Suppressor macrophage treated with lipopolysaccharide for 1 hour (primary cell): Measurements from ENCODE around the gene TYSND1.
"Not testable (repeated sequence)": the region's sequence is repeated elsewhere in the genome, so short reads cannot be mapped to it uniquely, and the experiment has no call there.

Experiments
- DNase-seq, 3 donors: peaks; one replicate each; pipeline ENCODE4 v3.0.0-alpha.2; 2020 to 2022

The TYSND1 gene

DNA sequence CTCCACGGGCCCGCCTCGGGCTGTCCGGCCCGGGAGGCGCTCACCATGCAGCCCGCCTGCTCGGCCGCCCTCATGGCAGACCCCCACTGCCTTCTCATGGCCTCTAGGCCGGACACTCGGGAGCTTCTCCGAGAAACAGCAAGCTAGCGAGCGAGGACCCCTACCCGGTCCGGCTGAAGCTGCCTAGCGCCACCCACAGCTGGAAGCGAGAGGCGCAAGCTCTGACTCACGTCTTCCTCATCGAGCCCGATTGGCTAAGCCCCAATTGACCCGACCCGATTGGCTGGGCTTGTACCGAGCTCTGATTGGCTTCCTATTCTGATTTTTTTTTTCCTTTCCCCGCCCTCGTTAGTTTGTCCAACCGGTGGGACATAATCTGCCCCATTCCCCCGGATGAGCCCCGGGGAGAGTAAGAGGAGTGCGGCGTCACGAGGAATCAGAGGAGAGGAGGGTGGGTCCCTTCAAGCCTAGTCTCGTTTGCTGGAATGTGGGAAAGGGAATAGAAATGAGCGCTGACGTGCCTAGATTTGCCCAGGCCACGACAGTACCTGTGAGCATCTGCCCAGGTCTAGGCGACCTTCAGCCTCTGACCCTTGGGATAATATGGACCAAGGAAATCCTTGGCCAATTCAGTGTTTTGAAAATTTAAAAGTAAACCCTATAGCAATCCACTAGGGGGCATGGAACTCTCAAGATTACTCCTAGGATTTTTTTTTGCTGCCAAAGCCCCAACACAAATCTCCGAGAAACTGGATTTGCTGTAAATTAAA is at the start of gene TYSND1:
Gene TYSND1, minus strand, starts transcription at position 212 of the 770 bp plus-strand sequence. Its CDS starts 114 bp downstream, at position 98.
- peak; percentile 96 to 98 (median 97) for DNase-seq

DNA sequence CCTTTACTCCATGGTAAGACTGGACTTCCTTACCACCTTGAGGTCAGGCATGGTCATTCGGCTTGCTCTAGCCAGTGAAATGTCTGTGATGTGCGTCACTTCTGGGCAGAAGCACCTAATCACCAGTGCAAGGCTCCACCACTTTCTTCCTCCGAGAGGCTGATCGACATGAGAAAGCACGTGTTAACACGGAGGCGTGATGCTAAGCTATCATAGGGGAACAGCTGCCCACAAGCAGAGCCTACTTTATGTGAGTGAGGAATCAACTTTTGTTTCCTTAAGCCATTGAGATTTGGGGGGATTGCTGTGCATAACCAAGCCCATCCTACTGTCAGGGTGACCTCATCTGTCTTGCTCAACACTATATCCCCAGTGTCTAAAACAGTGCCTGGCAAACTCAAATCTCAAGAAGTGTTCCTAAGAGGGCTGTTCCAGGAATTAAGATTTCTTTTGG is 46.9 kb upstream of the TYSND1 start:
- peak in 1 of 3 donors; percentile 31 for DNase-seq

DNA sequence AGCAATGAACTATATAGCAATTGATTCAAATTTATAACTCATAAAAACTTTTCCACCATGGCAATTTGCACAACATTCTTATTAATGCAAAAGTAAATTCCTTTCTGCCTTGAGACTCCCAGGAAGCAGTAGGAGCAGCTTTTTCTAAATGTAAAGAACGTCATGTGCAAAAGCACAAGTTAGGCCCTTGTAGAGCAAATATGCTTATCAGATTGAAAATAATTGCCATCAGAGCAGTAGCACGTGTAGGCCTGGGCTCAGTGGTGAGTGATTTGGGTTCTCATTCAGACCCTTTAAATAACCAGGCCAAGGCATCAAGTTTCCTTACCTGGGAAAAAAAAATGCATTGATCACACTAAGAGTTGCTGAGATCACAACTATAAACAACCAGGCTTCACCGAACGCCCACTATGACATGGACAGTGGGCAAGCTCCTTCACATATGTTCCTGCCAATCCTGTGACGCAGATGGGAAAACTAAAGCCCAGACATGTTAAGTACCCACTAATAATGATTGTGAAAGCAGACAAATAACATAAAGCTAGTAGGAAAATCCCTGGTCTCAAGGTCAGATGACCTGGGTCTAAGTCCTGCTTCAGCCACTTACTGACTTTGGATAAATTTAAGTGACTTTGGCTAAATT is 45.9 kb upstream of the TYSND1 start:
- peak; percentile 43 to 54 (median 51) for DNase-seq

DNA sequence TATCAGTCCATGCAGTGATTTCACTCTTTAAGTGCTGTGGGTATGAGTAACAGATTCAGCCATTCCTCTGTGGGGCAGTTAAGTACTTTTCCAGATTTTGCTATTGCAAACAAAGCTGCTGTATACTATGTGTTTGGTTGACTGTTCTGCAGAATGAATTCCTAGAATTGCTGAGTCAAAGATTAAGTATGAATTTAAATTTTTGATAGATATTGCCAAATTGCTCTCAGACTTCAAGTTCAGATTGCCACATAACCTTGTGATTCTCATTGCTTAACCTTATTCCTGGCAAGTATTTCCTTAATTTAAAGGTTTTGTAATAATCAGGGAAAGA is 45.4 kb upstream of the TYSND1 start:
- peak; percentile 36 to 77 (median 67) for DNase-seq

DNA sequence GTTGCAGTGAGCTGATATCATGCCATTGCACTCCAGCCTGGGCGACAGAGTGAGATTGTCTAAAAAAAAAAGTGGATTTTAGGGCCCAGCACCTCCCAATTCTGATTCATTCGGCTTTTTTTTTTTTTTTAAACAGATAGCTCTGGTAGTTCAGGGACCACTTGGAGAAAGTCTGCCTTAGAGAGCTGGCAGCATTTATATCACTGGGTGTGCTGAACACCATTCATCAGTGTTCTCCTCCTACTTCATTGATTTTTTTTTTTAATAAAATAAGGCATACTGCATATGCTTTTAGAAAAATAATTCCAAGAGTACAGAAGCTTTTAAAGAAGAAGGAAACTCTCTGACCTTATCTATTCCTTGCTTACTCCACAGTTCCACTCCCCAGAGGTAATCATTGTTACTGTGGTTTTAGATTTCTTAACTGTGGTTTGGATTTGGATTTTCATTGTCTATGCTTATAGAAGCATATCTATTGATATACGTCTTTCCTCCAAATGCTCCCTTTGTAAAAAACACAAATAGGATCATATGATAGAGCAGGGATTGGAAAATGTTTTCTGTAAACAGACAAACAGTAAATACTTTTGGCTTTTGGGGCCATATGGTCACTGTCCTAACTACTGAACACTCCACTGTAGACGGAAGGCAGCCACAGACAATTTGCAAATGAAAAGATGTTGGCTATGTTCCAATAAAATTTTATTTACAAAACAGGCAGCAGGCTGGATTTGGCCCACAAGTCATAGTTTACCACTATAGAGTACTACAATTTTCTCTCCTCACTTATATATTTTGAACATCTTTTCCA is 44.9 kb upstream of the TYSND1 start:
- DNase-seq = no peak

- no peak for DNase-seq
These were observed 44.1 kb upstream of the TYSND1 start for GRCh38 chr10:70190581-70190980.

DNA sequence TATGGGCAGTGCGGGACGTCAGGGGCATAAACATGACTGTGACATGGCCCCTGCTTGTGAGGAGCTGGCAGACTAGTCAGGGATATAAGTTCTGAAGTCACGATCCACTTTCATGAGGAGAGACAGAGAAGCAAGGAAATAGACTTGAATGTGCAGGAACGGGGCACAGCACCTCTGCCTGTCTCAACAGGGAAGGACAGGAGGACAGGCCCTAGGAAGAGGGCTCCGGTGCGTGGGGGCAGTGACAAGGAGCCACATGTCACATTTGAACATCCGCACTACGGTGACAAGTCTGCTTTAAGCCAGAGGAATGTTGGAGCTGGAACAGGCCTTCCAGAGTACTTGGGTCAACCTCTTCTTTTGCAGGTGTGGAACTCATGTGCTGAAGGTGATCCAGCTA is 43.6 kb upstream of the TYSND1 start:
- DNase-seq = no peak

DNA sequence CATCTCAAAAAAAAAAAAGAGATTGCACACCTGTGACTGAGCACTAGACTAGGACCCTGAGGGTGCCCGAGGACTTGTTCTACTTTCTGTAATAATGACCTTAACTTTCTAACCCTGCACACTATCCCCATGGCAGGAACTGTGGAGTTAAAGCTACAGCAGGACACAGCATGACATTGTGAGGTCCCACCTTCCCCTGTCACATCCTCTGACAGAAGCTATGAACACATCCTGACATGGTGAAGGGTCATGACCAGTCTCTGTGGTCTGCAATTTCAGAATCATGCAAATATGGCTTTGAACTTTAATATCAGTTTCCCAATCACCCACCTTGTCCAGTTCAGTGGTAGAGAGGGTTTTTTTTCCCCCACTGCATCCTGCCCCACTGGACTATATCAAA is 42.3 kb upstream of the TYSND1 start:
- no peak for DNase-seq

DNA sequence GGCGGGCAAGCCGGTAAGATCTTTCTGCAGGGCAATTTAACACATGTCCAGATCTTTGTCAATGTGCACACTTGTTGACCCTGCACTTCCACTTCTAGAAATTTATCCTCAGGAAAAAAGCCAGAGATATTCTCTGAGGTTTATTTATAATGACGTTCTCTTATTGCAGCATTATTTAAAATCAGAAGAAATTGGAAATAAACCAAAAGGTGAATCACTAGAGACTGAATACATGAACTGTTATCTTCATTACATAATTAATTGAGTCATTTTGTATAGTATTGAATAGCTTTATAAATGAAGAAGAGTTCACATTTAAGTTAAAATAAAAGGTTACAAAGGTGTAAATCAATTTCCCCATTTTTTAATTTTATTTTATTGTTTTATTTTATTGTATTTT is 40.1 kb upstream of the TYSND1 start:
- no peak for DNase-seq

DNA sequence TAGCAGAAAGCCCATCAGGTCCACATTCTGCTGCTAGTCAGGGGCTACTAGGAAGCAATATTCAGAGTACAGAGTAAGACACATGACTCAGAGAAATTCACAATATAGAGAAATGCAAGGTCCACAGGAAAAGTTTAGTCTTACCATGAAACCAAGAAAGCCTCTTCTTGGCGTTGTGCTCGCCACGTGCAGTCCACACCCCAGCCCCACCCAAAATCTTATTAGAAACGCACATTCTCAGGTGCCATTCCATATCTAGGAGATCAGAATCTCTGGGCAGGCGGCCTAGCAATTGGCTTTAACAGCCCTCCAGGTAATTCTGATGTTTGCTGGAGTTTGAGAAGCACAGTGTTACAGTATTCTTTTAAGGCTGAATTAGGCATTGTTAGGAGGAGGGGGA is 39.6 kb upstream of the TYSND1 start:
- DNase-seq = no peak

DNA sequence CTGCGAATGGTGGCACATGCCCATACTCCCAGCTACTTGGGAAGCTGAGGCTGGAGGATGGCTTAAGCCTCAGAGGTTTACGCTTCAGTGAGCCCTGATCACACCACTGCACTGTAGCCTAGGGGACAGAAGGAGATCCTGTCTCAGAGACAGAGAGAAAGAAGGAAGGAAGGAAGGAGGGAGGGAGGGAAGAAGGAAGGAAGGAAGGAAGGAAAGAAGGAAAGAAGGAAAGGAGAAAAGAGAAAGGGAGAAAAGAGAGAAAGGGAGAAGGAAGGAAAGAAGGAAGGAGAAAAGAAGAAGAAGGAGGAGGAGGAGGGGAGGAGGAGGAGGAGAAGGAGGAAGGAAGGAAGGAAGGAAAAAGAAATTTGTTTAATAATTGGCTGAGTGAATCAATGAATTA is 36.8 kb upstream of the TYSND1 start:
- DNase-seq = no peak

DNA sequence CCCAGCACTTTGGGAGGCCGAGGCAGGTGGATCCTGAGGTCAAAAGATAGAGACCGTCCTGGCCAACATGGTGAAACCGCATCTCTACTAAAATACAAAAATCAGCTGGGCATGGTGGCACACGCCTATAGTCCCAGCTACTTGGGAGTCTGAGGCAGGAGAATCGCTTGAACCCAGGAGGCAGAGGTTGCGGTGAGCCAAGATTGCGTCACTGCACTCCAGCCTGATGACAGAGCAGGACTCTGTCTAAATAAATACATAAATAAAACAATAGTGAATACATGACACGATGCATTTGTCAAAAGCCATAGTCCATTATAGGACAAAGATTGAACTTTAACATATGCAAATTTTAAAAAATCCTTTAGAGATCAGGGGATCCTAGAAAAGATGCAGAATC is 32.7 kb upstream of the TYSND1 start:
- not testable (repeated sequence) for DNase-seq

DNA sequence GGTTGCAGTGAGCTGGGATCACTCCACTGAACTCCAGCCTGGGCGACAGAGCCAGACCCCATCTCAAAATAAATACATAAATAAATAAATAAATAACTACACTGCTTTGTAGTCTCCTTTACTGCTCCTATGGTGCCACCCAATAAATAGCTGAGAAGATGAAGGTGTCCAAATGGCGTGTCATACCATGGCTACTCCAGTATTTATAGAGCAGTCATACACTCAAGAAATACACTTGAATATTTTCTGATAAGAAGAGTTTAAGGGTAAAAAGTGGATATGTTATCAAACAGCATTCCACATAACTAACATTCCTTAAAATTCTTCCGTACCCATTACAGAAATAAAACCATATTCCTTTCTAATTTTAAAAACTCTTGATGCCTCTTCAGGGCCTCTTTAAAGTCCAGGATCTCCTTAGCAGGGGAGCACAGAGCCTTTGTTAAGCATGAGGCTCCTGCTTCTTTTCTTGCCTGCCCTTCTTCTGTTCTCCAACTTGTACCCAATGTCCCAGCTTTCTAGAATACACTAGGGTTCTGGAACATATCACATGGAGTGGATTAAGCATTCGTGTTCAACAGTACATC is 31.7 kb upstream of the TYSND1 start:
- no peak for DNase-seq

GRCh38 chr10:70176441-70176840 is 29.9 kb upstream of the TYSND1 start:
- DNase-seq = no peak

DNA sequence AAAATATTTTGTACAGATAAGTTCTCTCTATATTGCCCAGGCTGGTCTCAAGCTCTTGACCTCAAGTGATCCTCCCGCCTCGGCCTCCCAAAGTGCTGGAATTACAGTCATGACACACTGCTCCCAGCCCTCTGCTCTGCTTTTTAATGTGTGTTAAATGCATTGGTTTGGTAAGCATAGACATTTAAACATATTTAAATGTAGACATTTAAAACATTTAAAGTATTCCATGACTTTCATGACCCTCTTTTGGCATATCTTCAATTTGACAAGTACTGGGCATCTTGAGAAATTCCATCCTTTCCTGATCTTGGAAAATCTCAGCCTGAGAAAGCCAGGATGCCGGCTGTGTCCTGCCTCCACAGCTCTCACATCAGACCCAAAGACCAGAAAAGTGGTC is 29.0 kb upstream of the TYSND1 start:
- no peak for DNase-seq

GRCh38 chr10:70174058-70174741 is 27.7 kb upstream of the TYSND1 start:
- DNase-seq = peak; percentile 62 to 75 (median 68)

- peak; percentile 51 to 56 (median 55) for DNase-seq
These were observed 23.3 kb upstream of the TYSND1 start for GRCh38 chr10:70169649-70170364.

GRCh38 chr10:70169011-70169410 is 22.5 kb upstream of the TYSND1 start:
- no peak for DNase-seq

GRCh38 chr10:70167246-70167645 is 20.7 kb upstream of the TYSND1 start:
- DNase-seq = no peak

DNA sequence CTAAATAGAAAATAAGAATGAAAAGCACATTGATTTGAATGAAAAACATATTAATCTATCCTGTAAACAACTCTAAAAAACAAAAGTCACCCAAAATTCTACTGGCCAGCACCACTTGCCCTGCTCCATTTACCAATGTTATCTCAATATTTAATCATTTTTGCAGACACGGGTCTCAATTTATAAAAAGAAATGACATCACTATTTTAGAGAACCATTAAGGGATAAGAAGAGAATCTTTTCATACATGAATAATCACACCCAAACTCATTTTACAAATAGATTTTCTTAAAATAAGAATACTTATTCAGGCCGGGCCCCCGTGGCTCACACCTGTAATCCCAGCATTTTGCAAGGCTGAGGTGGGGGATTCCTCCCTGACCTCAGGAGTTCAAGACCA is 19.9 kb upstream of the TYSND1 start:
- no peak for DNase-seq

DNA sequence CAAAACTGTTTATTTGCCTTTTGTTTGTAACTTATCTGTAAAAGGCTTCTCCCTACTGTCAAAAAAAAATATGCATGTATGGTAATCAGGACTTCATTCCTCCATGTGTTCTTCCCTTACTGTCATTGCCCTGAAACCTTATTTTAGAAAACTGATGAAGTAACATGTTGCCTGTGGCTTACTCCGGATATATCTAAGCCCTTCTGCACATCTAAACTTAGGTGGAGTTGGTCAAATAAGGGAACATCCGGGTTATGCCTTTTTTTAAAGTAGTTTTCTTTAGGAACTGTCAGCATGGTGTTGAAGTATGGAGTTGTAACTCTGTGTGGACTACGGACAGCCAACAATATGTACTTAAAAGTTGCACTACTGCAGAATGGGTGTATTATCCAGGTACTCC is 17.7 kb upstream of the TYSND1 start:
- DNase-seq = peak in 1 of 3 donors; percentile 33

GRCh38 chr10:70163448-70163847 is 16.9 kb upstream of the TYSND1 start:
- no peak for DNase-seq
